AG09309 (cell line): ENCODE results near the gene NEBL.

Experiments used
- DNase-seq: peaks from one replicate; pipeline ENCODE4 v3.0.0-alpha.2; 2010; ENCODE audit warnings: low read depth
- H3K4me3 ChIP-seq: 2 replicates; pipeline ENCODE4 v1.5.1; 2011; ENCODE audit warnings: mild to moderate bottlenecking, low read depth, low read length, moderate library complexity; ENCODE audit not compliant: control insufficient read depth
- TF ChIP-seq, protein P1 (sequence below): IDR thresholded peaks from 2 replicates; pipeline ENCODE4 v1.5.1; 2011; ENCODE audit warnings: mild to moderate bottlenecking, low read depth, low read length, inconsistent platforms; ENCODE audit not compliant: insufficient read depth, control insufficient read depth; ENCODE audit errors: missing control alignments

Gene NEBL

DNA sequence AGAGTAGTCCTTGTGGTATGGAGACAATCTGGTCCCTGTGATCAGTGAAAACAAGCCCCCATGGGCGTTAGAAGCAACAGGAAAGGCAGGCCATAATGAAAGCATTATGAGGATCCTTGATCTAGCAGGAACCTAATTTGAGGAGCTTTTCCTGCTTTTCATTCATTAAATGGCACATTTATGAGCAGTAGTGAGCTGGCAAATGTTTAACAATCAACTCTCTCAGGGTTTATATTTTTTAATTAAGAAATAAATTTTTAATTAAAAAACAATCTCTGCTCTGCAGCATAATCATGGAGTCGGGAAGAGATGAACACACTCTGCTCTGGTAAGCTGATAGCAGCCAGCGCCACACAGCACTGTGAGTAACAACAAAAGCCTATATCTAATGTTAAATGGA, 11.3 kb upstream of the NEBL start:
- no peak for DNase-seq
- TF ChIP-seq, protein P1, sequence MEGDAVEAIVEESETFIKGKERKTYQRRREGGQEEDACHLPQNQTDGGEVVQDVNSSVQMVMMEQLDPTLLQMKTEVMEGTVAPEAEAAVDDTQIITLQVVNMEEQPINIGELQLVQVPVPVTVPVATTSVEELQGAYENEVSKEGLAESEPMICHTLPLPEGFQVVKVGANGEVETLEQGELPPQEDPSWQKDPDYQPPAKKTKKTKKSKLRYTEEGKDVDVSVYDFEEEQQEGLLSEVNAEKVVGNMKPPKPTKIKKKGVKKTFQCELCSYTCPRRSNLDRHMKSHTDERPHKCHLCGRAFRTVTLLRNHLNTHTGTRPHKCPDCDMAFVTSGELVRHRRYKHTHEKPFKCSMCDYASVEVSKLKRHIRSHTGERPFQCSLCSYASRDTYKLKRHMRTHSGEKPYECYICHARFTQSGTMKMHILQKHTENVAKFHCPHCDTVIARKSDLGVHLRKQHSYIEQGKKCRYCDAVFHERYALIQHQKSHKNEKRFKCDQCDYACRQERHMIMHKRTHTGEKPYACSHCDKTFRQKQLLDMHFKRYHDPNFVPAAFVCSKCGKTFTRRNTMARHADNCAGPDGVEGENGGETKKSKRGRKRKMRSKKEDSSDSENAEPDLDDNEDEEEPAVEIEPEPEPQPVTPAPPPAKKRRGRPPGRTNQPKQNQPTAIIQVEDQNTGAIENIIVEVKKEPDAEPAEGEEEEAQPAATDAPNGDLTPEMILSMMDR: no peak
- H3K4me3 ChIP-seq: no peak overlapping the region

GRCh38 chr10:20903635-20904390, 6.7 kb upstream of the NEBL start:
- DNase-seq: no peak
- TF ChIP-seq, protein P1: no peak
- H3K4me3 ChIP-seq: no peak overlapping the region

- TF ChIP-seq, protein P1: no peak
- DNase-seq: no peak
- H3K4me3 ChIP-seq: no peak overlapping the region
Measured at GRCh38 chr10:20901110-20901509, 4.0 kb upstream of the NEBL start.

GRCh38 chr10:20898866-20899535, 1.9 kb upstream of the NEBL start:
- TF ChIP-seq, protein P1: no peak
- DNase-seq: no peak
- no peak overlapping the region for H3K4me3 ChIP-seq

GRCh38 chr10:20893297-20893696, 3.8 kb downstream of the NEBL start:
- DNase-seq: no peak
- TF ChIP-seq, protein P1: no peak
- H3K4me3 ChIP-seq: no peak overlapping the region

DNA sequence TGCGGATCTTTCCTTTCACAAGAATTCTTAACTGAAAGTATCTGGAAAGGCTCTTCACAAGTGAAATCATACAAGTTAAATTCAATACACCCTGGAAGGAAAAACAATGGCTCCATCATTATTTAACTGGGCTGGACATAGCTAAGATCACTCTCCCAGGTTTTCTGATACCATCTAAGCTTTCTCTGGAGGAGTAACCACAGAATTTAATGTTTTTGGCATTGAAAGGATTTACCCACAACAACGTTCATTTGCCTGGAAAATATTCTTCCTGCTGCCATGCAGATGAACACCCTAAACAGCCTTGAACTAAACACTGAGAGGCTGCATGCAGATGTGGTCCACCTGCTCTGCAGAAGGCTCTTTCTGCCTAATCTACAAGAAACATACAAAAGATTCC, 4.3 kb downstream of the NEBL start:
- no peak for DNase-seq
- TF ChIP-seq, protein P1: no peak
- H3K4me3 ChIP-seq: no peak overlapping the region
